ENCODE results near the gene CEP70.

- no peak for TF ChIP-seq POLR2AphosphoS5 (IDR thresholded peaks at IDR 0.05; ENCODE audit: borderline replicate concordance, low read depth, low read length)
- no peak for TF ChIP-seq EZH2 (IDR thresholded peaks at IDR 0.05)
These were observed 15.8 kb upstream of the CEP70 start for GRCh38 chr3:138609898-138610266.
